ENCODE measurements around the gene GSG1L.

The GSG1L gene

DNA sequence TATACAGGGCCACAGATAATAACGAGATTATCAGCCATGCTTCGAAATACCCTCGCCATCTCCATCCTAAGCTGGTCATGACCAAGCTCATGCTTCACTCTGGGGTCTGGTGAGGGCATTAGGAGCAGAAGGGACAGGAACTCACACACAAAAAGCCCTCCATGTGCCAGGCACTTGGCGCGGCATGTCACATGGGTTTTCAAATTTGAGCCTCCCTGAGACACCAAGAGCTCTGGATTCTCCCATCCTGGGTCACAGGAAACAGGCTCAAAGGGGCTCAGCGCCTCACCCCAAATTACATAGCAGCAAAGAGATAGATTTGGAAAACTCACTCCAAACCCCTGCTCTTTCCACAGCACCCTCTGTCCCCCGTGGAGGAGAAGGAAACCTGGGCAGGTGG is 239.5 kb downstream of the GSG1L start:
- no peak for DNase-seq (ENCODE audit: low read depth in 2 of 2, low spot score in 1 of 2)

DNA sequence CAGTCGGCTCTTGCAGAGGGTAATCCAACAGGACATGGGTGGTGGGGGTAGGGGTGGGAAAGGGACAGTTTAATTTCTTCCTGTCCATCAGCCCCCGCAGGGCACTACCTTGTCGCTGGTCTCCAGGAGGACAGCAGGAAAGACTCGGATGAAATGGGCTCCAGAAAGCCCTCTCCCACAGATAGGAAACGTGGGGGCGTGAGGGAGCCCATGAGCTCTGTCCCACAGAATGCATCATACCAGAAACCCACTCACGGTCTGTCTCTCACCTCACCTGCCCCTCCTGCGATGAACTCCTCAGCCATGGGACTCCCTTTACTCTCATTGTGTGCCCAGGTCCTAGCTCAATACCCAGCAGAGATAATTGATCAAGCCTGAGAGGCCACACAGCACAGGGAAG is 240.1 kb downstream of the GSG1L start:
- no peak for DNase-seq (ENCODE audit: low read depth in 2 of 2, low spot score in 1 of 2)

DNA sequence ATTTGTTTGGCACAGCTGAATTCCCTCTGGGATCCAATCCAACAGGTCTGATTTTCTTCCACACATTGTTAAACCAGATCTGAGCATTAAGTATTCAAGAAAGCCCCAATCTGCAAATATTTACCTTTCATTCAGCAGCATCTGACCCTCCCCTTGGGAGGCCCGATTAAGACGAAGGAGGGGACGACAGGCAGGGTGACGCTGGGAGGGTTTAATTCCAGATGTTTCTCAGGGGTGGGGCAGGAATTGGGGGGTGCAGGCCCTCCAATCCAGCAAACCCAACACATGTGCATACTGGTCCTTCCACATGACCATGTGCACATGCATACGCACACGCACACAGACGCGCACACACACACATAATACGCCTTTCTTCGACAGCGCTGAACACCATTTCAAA is 240.5 kb downstream of the GSG1L start:
- no peak for DNase-seq (ENCODE audit: low read depth in 2 of 2, low spot score in 1 of 2)

DNA sequence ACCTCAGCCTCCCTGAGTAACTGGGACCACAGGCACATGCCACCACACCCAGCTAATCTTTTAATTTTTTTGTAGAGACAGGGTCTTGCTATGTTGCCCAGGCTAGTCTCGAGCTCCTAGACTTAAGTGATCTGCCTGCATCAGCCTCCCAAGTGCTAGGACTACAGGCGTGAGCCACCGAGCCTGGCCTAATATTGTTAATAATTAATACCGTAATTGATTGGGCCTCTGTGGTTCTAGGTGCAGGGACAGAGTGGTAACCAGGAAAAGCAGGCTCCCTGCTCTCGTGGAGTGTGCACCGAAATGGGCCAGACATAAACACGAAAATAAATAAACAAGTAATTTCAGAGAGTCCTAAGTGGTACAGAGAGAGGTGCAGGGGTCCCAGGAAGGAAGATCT is 241.0 kb downstream of the GSG1L start:
- DNase-seq (ENCODE audit: low read depth in 2 of 2, low spot score in 1 of 2): no peak

DNA sequence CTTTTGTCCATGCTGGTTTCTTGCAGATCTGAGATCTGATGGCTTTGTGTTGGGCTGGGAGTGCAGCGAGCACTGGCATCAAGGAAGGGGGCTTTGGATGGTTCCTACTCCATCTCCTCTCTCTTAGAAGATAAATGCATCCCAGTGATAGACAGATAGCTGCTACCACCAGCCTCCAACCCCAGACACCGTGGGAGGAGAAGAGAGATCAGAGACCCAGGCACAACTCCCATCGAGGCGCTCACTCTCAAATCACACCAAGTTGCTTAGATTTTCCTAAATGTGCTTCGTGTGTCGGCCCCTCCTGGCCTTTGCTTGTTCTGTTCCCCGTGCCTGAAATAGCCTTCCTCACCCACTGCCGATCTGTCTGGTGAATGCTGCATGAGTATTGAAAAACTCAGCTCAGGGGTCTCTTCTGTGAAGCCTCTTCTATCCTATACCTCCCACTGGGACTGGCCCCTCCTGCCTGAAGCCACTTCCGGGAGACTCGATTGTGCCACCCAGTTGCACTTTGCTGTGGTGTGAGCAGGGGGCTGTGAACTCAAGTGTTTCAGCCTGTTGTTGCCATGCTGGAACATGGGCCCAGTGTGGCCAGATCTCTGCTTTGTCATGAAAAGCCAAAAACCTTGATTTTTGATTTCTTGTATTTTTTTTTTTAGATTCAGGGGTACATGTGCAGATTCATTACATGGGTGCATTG is 242.7 kb downstream of the GSG1L start:
- DNase-seq (ENCODE audit: low read depth in 2 of 2, low spot score in 1 of 2): no peak

DNA sequence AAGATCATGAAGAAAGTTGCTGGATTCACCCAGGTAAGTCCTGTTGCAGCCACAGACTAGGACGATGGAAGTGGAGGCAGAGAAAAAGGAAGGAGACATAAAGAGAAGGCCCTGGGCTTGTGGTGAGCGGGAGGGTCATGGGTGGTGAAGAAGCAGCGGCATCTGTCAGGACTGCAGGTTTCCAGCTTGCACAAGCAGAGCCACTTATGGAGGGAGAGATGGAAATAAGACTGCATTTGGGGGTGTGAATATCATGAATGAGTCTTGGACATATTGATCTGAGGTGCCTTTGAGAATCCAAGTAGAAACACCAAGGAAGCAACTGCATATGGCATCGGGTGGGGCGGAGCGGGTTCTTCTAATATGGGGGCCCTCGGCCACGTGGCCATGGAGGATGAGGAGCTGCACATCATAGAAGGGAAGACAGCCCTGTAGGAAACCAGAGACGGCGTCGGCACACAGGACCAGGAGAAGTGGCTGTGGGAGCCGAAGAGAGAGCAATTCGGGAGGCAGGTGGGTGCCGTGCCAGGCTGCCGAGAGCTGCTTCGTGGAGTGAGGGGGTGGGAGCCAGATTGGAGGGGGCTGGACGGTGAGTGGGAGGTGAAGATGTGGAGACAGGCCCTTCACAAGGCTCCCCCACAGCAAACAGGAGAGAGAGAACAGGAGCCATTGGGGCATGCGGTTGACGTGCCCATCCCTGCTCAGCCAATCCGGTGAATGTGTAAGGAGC is 243.5 kb downstream of the GSG1L start:
- DNase-seq (ENCODE audit: low read depth in 2 of 2, low spot score in 1 of 2): no peak

DNA sequence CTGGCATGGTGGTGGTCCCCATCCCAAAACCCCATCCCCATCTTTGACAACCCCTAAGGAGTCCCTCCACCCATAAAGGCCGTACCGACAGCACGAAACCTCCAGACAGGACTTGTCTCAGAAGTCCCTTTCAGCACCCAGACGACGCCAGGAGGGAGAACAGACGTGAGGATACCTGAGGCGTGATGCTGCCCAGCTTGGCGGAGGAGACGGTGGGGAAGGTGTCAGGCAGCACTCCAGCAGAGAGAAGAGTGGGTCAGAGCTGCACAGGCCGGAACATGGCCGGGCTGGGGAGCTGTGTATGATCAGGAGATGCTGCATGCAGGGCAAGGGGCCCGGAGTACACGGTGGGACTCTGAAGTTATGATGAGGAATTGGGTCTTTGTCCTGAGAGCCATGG is 244.2 kb downstream of the GSG1L start:
- DNase-seq (ENCODE audit: low read depth in 2 of 2, low spot score in 1 of 2): no peak

DNA sequence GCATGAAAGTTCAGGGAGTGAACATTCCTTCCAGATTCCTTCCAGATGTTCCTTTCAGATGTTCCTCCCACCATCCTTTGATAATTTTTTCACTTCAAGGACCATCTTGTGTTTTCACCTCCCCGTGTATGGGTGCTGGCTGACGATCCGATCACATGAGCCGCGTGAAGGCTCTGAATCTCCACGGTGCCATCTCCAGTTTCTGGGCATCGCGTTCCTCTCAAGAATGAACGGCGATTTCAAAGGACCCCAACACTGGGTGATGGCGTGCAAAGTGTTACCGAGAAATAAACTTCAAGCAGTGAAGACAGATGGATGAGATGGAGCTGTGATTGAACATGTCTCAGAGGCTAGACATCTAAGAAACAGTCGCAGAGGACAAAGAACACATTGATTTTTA is 245.3 kb downstream of the GSG1L start:
- no peak for DNase-seq (ENCODE audit: low read depth in 2 of 2, low spot score in 1 of 2)

DNA sequence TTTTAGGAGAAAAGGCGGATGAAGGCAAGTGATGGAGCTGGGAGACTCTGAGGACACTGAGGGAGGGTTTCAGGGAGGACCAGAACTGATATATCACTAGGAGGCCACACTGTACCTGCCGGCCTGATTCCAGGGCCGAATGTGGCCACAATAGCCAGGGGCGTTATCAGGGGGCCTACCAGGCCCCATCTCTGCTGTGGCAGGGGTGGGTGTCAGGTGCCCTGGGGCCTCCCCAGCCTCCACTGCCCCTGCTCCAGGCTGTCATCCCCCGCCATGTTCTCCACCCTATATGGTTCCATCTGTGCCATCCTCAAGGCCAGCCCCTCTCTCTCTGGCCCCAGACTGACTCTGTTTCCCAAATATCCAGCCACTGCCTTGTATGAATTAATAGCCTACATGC is 246.5 kb downstream of the GSG1L start:
- DNase-seq (ENCODE audit: low read depth in 2 of 2, low spot score in 1 of 2): no peak

DNA sequence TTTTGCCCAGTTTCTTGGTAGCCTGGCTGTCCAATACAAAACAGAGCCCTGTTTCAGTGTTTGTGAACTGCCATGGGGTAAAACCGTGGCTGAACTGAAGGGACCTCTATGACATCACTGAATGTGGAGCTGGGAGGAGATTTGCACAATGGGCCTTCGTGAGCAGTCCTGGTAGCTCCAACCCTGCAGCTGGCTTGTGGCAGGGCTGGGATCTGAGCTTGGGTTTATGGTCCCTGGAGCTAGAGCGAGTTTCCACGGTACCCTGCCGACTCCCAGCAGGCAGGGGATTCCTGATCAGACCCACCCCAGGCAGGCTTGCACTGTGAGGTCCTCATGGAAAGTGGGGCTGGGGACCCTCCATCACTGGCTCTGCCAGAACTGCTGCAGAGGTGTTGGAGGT is 247.0 kb downstream of the GSG1L start:
- DNase-seq (ENCODE audit: low read depth in 2 of 2, low spot score in 1 of 2): no peak

DNA sequence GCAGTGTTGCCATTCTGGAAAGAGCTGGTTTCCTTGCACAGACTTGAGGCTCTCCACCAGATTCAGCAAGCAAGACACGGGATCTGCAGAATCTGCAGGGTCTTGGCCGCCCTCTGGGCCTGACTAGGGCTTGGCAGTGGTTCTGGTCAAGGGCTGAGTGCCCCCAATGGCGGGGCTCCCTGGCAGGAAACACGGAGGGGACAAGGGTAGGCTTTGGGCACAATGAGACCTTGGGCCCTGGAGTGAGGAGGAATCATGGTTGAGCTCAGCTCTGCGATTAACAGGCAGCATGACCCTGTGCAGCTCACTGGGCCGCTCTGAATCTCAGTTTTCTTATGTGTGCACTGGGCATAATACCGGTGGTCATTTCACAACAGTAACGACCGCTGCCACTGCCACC is 249.9 kb downstream of the GSG1L start:
- no peak for DNase-seq (ENCODE audit: low read depth in 2 of 2, low spot score in 1 of 2)

DNA sequence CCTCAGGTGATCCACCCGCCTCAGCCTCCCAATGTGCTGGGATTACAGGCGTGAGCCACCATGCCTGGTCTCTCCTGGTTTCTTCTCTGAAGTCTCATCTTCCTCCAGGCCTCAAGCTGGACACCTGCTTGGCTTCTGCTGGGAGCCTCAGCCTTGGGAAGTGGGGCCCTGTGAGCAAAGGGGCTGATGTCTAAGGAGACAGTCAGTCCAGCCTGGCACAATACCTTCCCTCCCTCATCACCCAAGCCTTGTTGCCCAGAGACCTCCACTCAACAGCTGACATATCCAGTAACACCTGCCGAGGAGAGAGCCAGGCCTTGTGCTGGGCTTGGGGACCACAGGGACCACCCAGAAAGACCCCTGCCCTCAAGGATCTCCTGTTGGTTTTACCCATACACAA is 251.6 kb downstream of the GSG1L start:
- no peak for DNase-seq (ENCODE audit: low read depth in 2 of 2, low spot score in 1 of 2)

DNA sequence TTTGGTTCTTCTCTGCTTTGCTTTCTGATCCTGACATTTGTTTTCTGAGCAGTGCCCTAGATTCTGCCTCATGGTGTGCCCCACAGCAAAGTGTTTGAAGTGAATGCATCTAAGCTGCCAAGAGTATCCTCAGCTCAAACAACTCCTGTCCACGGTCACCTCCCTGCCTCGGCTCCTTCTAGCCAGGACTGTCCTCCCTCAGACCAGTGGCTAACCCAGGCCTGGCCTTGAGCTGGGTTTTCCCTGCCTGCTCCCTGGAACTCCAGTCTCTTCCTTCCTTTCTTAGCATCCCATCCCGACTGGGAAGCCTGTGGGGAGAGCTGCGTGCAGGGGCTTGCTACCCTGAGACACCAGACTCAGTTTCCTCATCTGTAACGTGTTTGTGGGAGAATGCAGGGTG is 256.5 kb downstream of the GSG1L start:
- DNase-seq (ENCODE audit: low read depth in 2 of 2, low spot score in 1 of 2): no peak

DNA sequence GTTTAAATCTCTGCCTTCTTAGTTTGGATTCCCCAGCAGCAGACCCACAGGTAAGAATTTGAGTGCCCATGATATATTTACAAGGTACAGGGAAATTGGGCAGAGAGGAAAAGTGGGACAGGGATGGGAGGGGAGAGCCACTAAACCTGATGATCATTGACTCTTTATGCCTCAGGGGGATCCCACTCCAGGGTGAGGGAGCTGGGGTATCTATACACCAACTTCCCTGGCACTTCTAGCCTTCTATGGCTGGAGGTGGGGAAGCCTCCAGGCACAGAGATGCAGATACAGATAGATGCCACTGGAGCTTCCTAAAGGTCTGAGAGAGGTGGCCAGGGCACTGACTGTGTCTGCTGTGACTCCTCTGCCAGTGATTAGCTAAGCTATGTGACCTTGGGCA is 257.1 kb downstream of the GSG1L start:
- DNase-seq (ENCODE audit: low read depth in 2 of 2, low spot score in 1 of 2): no peak

DNA sequence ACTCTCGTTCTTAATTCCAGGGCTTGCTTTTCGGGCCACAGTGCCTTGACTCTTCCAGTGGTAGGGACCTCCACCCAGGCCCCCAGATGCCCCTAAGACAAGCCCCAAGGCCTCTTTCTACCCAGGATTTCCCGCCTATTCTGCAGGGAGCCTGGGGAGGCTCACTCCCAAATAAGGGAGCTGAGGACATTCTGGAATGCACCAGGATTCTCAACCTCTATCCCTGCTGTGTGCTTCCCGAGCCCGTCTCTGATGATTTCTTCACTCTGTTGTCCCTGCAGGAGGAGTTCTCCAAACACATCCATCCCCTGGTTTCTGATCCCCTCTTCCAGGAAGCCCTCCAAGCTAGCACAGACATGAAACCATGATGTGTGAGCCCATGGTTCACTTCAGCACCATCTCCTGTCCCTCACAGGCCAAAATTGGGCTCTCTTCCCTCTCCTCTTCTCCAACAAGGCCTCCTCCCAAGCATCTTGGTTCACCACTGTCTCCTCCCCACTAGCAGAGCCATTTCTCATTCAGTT is 257.6 kb downstream of the GSG1L start:
- no peak for DNase-seq (ENCODE audit: low read depth in 2 of 2, low spot score in 1 of 2)

DNA sequence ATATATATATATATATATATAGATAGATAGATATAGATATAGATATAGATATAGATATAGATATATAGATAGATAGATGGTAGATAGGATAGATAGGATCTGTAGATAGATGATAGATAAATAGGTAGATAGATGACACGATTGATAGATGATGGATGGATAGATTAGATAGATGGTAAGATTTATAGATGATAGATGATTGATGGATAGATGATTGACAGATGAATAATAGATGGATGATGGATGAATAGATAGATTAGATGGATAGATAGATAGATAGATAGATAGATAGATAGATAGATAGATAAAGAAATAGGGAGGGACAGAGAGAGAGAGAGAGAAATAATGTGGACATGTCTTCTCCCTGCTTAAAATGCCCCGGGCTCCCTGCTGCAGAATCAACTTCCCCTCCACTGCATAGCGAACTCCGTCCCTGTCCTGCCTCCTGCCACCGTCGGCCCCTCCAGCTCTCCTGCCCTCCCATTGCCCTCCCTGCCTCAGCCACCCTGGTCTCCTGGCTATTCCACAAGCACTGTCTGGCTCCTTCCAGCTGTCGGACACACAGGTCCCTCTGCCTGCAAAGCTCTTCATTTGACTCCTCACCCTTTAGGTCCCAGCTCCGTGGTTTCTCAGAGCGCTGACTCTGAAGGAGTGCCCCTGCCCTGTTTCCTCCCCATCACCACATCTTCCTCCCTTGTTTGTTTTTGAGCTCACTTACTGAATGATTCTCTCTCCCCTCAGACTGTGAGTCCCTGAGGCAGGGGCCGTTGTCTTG is 259.6 kb downstream of the GSG1L start:
- DNase-seq (ENCODE audit: low read depth in 2 of 2, low spot score in 1 of 2): no peak

DNA sequence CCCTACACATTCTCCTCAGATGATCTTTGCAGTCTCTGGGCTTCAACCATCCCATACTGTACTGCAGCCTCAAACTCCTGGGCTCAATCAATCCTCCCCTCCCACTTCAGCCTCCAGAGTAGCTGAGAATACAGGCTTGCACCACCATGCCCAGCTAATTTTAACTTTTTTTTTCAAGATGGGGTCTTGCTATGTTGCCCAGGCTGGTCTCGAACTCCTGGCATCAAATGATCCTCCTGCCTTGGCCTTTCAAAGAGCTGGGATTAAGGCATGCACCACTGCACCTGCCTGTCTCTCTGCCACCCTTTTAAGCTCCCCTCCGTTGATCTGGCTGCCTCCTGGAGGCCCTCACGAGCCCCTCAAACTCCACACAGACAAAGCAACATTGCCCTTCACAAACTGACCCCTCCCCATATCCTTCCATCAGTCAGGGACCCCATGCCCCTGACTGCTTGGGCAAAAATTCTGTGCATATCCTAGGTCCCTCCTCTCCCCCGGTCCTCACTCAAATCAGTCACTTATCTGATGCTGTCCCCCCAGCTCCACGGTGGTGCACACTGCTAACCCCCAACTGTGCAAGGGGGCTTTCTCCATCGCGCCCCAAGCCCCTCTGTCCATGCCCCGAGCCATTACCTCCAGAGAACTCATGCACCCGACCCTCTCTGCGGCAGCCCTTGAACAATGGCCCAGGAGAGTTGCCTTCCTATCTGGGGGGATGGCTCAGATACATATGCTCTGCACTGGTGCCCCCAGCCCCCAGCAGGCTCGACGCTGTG is 260.7 kb downstream of the GSG1L start:
- no peak for DNase-seq (ENCODE audit: low read depth in 2 of 2, low spot score in 1 of 2)

DNA sequence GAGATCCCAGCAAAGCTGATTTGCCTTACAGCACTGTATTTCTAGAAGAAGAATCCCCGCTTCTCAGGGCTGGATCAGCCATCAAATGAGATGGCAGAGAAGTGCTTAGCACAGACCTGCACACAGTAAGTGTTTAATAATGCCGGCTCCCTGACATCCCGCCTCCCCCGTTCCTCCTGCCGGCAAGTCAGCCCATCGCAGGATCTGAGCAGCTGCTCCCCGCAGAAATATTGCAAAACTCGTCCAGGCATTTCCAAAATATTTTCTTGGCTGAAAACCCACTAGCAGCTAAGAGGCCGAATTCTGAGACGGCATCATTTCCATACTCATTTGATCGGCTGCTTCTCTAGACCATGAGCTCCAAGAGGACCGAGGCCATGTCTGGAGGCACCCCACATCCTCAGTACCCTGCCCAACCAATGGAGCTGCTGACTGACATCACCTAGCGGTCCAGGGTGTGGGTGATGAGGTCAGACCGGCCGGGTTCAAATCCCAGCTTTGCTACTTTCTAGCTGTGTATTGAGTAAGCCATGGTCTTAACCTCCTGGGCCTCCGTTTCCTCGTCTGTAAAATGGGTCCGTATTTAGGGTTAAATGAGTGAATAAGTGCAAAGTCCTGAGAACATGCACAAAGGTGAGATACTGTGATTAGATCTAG is 262.1 kb downstream of the GSG1L start:
- no peak for DNase-seq (ENCODE audit: low read depth in 2 of 2, low spot score in 1 of 2)

DNA sequence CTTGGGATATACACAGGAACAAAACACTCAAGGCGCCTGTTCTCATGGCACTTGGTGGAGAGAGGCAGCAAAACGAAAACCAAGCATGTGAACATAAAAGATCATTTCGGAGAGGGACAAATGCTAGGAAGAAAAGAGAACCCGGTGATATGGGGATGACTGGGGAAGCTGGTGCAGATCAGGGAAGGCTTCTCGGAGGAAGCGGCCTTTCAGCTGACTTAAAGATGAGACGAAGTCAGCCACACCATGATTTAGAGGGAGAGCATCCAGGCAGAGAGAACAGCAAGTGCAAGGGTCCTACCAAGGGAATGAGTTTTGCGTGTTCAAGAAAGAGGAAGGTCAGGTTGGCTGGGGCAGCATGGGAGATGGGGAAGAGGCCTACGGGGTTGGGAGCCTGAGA is 262.7 kb downstream of the GSG1L start:
- no peak for DNase-seq (ENCODE audit: low read depth in 2 of 2, low spot score in 1 of 2)

DNA sequence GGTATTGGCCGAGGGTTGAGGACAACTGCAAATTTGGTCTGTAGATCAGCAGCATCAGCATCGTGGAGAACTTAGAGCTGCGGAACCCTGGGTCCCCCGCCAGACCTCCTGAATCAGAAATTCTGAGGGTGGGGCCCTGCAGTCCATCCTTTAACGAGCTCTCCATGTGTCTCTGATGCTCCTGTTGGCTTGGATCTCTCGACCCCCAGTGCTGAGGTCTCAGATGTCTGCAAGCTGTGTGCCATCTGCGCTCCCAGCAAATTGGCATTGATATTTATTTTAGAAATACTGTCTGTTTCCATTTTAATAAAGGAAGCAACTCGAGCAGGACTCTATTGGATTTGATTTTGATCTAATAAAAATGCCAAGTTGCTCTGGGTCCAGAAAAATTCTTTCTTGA is 263.6 kb downstream of the GSG1L start:
- no peak for DNase-seq (ENCODE audit: low read depth in 2 of 2, low spot score in 1 of 2)

DNA sequence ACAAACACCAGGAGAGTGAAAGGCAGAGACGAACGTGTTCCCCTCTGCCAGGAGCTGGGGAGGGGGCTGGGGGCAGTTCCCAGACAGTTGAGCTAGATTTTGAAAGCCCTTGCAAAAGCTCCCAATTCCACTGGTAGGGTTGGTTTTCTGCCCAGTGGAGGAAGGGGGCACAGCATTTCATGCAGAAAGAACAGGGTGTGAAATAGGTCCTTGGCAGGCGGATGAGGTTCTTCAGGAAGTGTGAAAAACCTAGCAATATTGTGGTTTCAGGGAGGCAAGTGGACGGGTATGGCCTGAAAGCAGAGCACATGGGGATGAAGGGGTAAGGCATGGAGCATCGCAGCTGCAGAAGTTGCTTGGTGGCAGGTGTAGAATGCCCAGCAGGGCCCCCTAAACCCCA is 265.3 kb downstream of the GSG1L start:
- DNase-seq (ENCODE audit: low read depth in 2 of 2, low spot score in 1 of 2): no peak
